Loucy (cell line): ENCODE data around the gene NR2C2.

Experiments
- CTCF ChIP-seq: fragments of 200-600 bp; sonication (generic); conservative IDR thresholded peaks from 2 replicates; pipeline ENCODE4 v1.5.1; 2014; ENCODE audit warnings: mild to moderate bottlenecking, antibody characterized with exemption, low read length
- EZH2phosphoT487 ChIP-seq: fragments of 200-600 bp; IDR thresholded peaks from 2 replicates; pipeline ENCODE4 v1.6.1; 2018; ENCODE audit warnings: antibody characterized with exemption, mild to moderate bottlenecking, moderate library complexity, borderline replicate concordance

GRCh38 chr3:14905055-14905657, 42.2 kb upstream of the NR2C2 start:
- no peak for TF ChIP-seq CTCF
- no peak for TF ChIP-seq EZH2phosphoT487
